ENCODE data around the gene BAZ1B.

BAZ1B gene

GRCh38 chr7:73391396-73391795 lies 130.7 kb downstream of the BAZ1B start:
- no peak for DNase-seq
